NCI-H82 treated with DMSO at 0.1 percent for 48 hours (cell line): ENCODE results near the gene CUEDC1.
"Not testable (repeated sequence)": the region's sequence is repeated elsewhere in the genome, so short reads cannot be mapped to it uniquely, and the experiment has no call there.

ENCODE experiments used
- DNase-seq: peaks from one replicate; lab custom pipeline; 2025; ENCODE audit not compliant: unreplicated experiment; lab: John Stamatoyannopoulos, UW

The CUEDC1 gene

DNA sequence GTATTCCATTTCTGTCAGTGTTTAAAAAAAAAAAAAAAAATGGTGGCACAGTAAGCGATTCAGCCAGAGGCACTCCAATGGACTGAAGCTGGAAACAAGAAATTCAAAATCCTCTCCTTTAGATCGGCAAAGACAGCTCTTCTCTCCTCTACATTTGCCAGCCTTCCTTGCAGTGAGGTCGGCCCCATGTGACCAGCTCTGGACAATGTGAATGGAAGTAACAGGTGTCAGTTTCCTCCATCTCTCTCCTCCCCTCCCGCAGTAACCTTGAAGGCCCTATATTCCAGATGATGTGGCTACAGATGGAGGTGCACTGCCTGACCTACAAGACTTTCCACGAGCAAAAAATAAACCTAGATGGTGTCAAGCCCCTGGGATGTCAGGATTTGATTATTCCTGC, 15.0 kb downstream of the CUEDC1 start:
- no peak for DNase-seq

DNA sequence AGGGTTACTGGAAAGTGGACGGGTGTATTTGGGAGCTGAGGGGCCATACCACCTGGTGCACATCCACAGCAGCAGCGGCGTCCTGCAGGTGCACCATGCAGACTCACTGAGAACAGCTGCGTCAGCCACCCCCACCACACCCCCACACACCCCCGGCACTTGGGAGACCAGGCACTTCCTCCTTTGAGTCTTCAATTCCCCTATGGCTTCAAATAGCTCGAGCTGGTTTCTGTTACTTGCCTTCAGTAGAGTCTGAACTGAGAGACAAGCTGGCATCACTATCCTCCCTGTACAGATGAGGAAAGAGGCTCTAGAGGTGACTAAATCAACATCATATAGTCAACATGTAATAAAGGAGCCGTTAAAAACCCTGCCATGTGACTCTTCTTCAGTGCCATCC, 15.4 kb downstream of the CUEDC1 start:
- no peak for DNase-seq

DNA sequence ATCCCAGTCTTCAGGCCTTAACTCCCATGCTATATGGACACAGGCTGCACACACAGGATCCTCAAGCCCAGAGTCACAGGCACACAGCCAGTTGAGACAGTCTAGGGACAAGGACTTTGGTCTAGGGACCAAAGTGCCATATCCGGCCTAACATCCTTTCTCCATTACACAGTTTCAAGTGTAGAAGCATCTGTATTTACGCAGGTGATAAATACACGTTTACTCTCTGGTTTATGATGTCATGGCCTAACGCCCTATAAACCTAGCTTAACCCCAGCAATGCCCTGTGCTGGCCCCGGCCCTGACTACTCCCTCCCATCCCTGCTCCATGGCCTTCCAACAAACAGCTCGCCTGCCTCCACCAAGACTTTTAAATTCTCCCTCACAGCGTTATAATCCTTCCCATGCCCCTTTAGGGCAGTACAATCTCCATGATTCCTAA, 17.1 kb downstream of the CUEDC1 start:
- peak; percentile 59 for DNase-seq

DNA sequence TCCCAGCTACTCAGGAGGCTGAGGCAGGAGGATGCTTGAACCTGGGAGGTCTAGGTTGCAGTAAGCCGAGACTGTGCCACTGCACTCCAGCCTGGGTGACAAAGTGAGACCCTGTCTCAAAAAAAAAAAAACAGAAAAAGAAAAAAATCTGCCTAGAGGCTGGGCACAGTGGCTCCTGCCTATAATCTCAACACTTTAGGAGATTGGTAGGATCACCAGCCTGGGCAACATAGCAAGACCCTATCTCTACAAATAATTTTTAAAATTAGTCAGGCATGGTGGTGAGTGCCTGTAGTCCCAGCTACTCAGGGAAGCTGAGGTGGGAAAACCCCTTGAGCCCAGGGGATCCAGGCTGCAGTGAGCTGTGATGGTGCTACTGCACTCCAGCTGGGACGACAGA, 17.7 kb downstream of the CUEDC1 start:
- DNase-seq: no peak

DNA sequence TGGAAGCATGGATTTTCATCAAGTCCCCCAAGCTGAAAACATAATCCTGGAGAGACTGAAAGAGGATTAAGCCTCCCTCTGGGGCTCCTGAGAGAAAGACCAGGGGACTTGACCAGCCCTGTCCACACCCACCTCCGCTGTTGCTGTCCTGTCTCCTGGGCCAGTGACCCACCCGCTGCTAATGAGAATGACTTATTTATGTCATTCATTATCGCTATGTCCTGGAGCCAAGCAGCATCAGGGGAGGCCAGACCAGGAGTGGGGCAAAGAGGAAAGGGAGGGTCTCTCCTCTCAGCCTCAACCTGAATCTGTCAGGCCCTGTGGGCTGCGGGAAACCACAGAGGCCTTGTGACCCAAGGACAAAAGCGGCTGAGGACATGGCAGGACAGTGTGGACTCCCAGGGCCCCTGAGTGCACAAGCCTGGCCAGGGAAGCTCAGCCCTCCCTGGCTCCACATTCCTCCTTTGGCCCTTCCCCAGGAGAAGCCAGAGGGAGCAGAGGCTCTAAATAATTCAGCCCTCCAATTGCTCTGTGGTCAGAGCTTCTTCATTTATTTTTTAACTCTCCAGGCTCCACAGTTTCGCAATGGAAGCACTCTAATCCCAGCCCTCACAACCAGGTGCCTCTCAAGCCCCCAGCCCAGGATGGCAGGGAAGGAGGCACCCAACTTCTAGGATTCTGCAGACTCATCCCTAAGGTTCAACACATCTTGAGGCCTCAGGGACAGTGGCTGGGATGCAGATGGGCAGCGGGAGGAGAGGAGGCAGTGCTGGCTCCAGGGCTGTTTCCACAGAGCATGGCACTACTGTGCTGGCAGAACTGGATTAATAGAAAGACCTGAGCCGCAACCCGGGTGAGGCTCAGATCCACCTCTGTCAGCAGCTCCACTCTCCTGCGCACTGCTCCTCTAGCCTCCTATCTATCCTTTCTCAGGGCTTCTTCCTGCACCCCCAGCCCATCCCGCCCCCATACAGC, 19.1 kb downstream of the CUEDC1 start:
- peak; percentile 81 for DNase-seq

DNA sequence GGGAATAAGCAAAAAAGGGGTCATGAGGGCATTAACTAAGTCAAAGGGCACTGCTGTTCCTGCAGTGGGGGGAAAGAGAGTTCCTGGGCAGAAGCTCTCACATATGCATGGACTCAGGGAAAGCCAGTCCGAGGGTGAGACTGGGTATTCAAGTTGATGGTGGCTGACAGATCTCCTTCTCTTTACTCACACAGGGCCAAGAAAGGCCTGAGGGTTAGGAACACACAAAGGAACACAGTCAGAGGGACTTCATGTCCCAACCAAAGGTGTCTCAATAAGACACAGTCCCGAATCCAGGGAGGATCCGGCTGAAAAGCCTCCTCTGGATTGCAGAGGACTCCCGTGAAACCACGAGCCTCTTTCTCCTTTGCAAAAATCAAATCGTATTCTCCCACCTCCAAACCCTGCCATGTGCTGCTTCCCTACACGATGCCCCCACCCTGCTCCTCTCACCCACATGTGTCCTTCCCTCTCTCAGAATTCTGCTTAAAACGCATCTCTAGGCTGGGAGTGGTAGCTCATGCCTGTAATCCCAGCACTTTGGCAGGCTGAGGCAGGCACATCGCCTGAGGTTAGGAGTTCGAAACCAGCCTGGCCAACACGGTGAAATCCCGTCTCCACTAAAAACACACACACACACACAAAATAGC, 23.6 kb downstream of the CUEDC1 start:
- no peak for DNase-seq

DNA sequence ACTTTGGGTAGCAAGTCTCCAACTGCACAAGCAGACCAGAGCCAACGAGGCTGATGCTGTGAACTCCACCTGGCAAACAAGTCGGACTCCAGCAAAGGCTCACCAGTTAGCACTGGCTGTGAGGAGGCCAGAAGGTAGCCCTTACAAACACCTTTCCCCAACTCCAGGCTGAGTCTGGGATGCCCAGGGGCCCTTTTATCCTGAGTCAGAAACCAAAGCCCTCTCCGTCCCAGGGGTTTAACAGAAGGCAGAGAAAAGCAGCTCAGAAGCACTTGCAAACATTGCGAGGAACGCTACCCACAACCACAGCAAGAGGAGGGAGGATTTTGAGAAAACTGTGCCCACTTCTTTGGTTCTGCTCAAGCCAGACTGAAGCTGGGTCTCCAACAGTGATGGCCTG, 25.0 kb downstream of the CUEDC1 start:
- DNase-seq: no peak

DNA sequence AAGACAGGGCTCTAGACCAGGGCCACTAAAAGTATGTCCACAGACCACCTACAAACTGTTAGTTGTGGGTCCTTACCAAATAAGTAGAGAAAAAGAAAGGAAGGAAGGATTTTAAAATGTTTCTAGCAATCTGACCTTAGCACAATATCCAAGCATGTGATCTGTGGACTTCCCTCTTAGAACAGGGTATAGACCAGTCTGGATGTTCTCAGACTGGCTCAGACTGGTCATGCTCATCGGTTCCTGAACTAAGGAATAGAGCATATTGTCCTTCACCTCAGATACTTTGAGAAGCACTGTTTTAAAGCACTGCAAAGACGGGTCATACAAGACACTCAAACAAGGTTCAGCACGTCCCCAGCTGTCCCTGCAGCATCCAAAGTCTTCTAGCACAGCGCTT, 25.8 kb downstream of the CUEDC1 start:
- no peak for DNase-seq

DNA sequence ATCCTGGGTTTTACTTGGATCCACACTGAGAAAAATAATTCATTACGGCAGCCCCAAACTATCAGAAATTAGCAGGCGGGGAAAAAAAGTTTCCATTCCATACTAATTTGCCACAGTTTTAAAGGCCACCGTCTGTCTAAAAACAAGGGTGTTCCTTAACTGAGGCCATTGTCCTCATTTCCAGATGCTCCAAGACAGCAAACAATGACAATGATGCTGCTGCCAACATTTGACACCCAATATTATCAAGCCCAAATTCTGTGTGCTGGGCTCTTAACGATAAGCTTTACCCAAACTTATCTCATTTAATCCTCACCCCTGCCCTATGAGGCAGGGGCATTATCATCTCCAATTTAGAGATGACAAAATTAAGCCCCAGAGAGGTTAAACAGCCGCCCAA, 26.3 kb downstream of the CUEDC1 start:
- no peak for DNase-seq

DNA sequence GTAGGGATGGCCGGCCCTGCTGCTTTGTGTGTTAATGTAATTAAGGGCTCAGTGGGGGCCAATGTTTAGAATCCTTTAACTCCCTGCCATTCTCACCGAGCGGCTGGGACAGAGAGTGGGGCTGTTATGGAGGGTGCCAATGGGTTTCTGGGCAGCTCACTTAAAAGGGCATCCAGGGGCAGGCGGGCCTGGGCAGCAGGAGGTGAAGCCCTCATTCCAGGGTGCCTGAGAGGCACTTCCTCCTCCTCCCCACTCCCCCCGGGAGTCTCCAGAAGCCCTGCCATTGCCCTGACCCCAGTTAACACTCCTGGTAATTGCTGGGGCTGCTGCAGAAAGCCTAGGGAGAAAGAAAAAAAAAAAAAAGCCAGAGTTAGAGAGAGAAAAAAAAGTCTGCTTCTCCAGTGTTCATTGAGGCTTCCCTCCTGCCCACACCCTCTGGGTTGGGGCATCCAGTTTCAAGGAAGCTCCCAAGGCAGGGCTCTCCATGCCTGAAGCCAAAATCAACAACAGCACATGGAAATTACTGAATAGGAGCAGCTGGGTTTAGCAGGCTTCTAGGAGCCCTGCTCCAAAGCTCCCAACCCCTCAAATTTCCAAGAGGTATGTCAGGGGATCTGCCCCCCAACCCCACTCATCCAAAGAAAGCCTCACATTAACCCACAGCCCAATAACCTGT, 28.0 kb downstream of the CUEDC1 start:
- peak; percentile 93 for DNase-seq

DNA sequence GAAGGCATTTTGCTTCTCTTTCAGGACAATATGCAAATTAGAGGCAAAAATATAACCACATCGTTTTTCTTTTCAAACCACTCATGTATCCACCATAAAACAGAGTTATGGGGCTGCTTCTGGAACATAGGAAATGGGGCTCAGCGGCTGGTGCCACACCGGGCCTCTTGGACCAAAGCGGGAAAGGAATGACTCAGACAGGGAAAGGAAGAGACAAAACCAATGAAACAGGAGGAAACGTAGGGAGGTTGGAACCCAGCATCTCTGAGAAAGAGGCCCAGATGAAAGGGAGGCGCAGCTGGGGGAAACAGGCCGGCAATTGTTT, 28.5 kb downstream of the CUEDC1 start:
- DNase-seq: no peak

DNA sequence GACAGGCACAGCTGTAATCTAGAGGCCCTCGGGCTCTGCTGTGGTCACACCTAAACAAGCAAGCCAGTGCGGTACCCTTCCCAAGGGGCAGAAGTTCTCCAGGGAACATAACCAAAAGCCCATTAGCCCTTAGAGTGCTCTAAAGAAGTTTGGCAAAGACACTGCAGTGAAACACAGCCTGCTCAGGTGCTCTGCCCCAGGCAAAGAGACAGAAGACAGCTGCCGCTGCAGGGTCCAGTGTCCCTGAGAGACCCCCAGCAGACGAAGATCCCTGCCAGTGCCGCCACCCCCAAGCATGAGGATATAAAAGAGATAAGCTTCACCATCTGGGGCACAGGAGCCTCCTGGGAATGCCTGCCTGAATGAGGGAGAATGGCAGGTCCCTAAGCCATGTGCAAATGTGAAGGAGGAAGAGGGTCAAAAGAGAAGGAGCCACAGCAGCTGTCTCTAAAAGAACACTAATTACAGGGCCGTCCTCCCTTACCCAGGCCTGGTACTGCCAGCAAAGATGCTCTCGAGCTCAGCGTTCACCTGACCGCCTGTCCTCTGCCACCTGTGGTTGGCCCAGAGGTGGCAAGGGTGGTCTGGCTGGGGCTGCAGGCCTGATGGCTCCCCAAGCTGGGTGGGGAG, 29.7 kb downstream of the CUEDC1 start:
- DNase-seq: peak; percentile 93

DNA sequence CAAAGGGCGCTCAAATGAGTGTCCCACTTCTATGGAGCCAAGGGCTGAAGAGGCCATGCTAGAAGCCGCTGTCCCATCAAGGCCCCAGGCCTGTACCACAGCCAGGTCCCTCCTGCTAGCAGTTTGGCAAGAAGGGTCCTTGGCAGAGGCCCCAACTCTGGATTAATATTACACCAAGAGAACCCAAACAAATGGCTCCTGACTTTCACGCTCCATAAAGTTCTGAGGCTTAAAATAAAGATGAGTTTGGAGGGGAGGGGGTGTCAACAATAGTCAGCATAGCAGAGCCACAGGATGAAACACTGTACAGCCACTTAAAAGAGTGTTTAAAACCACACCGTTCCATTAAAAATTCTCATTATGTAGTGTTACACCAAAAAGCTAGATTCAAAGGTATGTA, 30.5 kb downstream of the CUEDC1 start:
- no peak for DNase-seq

DNA sequence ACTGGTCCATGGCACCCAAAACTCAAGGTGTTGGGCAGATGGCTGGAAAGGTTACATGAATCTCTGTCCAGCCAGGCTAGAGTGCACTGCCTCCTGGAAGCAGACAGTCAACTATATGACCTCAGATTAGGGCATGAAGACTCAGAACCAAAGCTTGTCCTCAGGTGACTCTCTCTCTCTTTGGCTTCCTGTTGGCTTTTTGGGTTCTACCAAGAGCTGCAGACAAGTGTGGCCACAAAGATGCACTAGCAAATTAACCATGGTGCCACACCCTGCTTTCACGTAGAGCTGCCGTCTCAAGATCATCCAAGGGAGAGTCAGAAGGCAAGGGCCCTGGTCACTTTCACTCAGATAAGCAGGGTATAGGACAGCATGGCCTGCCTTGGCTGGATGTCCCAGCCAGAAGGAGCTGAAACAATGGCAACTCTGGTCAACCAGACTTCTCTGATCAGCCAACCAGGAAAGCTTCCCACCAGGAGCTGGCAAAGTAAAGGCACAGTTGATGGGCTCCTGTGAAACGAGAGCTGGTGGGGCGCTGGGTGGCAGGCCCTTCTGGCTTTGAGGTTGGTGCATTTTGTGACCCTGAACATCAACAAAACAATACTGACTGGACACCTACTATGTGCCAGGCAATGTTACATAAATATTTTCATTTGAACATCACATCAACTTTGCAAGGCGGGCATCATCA, 31.9 kb downstream of the CUEDC1 start:
- DNase-seq: no peak

DNA sequence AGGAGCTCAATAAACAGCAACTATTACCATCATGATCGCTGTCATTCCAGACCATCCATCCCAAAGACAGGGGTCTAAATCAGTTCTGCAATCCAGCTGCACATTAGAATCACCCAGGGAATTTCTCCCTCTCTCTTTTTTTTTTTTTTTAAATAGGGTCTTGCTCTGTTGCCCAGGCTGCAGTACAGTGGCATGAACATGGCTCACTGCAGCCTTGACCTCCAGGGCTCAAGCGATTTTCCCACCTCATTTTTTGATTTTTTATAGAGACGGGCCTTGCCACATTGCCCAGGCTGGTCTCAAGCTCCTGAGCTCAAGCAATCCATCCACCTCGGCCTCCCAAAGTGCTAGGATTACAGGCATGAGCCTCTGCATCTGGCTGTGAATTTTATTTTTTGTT, 32.5 kb downstream of the CUEDC1 start:
- not testable (repeated sequence) for DNase-seq

DNA sequence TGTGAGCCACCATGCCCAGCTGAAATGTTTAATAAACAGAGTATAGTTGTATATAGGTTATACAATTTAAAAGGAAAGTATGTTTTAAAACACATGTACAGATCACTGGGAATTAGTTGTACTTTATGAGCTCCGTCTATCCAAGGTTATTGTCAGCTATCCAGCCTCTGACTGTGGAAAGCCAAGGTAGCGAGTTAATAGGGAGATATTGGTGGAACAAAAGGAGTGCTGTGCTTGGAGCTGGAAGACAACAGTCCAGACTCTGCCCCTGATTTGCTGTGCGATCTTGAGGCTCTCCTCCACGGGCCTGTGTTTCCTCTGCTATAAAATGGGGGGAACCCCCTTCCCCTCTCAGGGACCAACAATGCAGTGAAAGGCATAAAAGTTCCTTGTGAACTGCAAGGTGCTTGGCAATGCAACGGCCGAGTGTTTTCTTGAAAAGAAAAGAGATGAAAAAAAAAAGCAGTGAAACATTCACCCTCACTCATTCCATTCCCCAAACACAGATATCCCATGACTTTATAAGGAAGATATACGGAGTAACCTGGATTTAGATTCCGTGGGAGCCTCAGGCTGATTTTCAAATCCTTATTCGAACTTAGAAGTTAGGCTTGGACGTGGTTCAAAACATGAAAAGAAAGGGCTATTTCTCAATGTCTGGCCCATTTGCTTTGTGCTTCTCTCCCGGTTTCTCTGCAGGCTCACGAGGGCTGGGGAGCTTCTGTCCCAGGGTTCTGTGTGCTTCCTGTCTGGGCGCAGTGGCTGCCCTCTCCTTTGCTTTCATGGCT, 34.1 kb downstream of the CUEDC1 start:
- no peak for DNase-seq

DNA sequence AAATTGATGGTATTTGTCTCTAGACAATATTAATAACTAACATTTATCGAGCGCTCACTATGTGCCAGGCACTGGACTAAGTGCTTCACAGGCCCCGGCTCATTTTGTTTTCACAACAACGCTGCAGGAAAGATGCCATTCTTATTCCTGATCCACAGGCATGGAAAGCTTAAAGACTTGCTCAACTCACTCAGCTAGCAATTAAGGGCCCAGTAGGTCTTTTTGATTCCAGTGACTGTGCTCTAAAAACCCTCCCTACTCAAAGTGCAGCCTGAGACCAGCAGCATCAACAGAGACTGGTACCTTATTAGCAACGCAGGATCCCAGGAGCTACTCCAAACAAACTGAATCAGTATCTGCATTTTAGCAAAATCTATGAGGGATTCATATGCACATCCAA, 35.3 kb downstream of the CUEDC1 start:
- DNase-seq: no peak

DNA sequence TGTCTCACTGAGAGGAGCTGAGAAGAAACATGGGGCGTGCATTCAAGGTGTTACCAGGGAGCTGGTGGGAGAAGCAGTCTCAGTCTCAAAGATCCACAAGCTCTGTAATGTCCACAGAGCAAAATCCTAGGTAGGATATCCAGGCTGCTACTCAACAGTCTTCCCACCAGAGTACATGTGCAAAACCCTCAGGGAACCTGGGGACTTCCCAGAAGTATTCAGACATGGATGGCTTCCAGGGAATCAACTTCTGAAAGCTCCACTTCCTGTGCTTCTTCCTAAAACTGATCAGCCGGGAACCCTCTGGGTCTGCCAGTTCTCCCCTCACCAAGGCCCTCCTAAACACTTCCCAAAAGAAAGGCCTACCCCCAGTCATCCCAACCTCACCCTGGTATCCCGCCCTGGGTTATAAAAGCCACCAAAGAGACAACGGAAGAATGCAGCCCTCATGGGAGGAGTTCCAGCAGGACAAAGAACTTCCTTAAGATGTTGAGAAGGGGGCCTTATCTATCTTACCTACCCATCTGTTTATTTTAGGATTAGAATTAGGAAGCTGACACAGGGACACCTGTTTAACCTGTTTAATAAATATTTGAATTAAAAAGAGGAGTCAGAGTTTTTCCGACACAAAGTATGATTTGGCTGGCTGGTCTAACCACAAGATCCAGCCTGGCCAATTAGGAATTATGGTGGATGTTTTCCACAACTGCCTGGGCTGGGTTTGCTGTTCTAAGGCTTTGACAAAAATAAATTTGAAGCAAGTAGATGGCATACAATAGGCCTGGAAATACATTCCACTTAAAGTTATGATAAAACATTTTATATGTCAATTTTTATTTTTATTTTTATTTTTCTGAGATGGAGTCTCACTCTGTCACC, 37.0 kb downstream of the CUEDC1 start:
- no peak for DNase-seq
